Type B pancreatic cell (in vitro differentiated cells): ENCODE data around the gene FAXDC2. TPM values are rescaled to one million over a fixed set of nuclear protein-coding genes. Genes with fewer than 3 reads are reported as not detected.

Experiments
- DNase-seq: peaks from one replicate; pipeline ENCODE4 v3.0.0; 2021; ENCODE audit warnings: mixed read lengths; ENCODE audit not compliant: unreplicated experiment; ENCODE audit errors: extremely low spot score
- H3K27ac Mint-ChIP-seq: 2 replicates; pipeline ENCODE4 v1.8.0; 2021; ENCODE audit warnings: mild to moderate bottlenecking, mixed read lengths
- H3K27me3 Mint-ChIP-seq: 2 replicates; pipeline ENCODE4 v1.8.0; 2021; ENCODE audit warnings: mixed read lengths
- H3K36me3 Mint-ChIP-seq: 2 replicates; pipeline ENCODE4 v1.8.0; 2021; ENCODE audit warnings: mixed read lengths
- H3K4me1 Mint-ChIP-seq: one replicate; pipeline ENCODE4 v1.8.0; 2021; ENCODE audit warnings: mixed read lengths; ENCODE audit not compliant: unreplicated experiment
- H3K4me3 Mint-ChIP-seq: 2 replicates; pipeline ENCODE4 v1.8.0; 2021; ENCODE audit warnings: mild to moderate bottlenecking, mixed read lengths
- H3K9me3 Mint-ChIP-seq: 2 replicates; pipeline ENCODE4 v1.8.0; 2021; ENCODE audit warnings: mixed read lengths
- CTCF ChIP-seq: fragments of 200-600 bp; sonication (generic); conservative IDR thresholded peaks from 2 replicates; pipeline ENCODE4 v1.5.0; 2021; ENCODE audit warnings: antibody characterized with exemption, mild to moderate bottlenecking
- total RNA-seq: library from RNA; stranded (reverse); gene quantifications from 2 replicates; pipeline ENCODE4 v1.2.1, GENCODE V29; 2021; ENCODE audit warnings: low replicate concordance

Gene FAXDC2
- total RNA-seq, 1 donor from 2014 or later: 24.9 TPM

- Mint-ChIP-seq H3K27me3 (no peaks in the 10 kb centered on the region), H3K27ac (peak overlapping the region; percentile 95), H3K4me1 (peaks cover 26% of the 10 kb centered on the region), H3K9me3 (no peaks in the 10 kb centered on the region), H3K36me3 (no peaks in the 10 kb centered on the region), H3K4me3 (peak overlapping the region; percentile 94)
- no peak for TF ChIP-seq CTCF
- DNase-seq: no peak
Observed at GRCh38 chr5:154851351-154851750, 948 bp upstream of the FAXDC2 start.

- peak overlapping the region; percentile 94 for H3K4me3 Mint-ChIP-seq
- no peak for TF ChIP-seq CTCF
- peak overlapping the region; percentile 95 for H3K27ac Mint-ChIP-seq
- no peak for DNase-seq
- H3K36me3 Mint-ChIP-seq: no peaks in the 10 kb centered on the region
- H3K9me3 Mint-ChIP-seq: no peaks in the 10 kb centered on the region
- H3K27me3 Mint-ChIP-seq: no peaks in the 10 kb centered on the region
- peaks cover 32% of the 10 kb centered on the region for H3K4me1 Mint-ChIP-seq
Observed at GRCh38 chr5:154849791-154850201, 607 bp downstream of the FAXDC2 start.

- no peak for DNase-seq
- Mint-ChIP-seq H3K36me3 (no peaks in the 10 kb centered on the region), H3K4me1 (peaks cover 35% of the 10 kb centered on the region), H3K9me3 (no peaks in the 10 kb centered on the region), H3K27ac (peak overlapping the region; percentile 95), H3K27me3 (no peaks in the 10 kb centered on the region), H3K4me3 (peak overlapping the region; percentile 94)
- TF ChIP-seq CTCF: no peak
Observed at GRCh38 chr5:154849264-154849785, 1.1 kb downstream of the FAXDC2 start.

GRCh38 chr5:154844809-154845208 lies 5.6 kb downstream of the FAXDC2 start:
- Mint-ChIP-seq H3K9me3 (no peaks in the 10 kb centered on the region), H3K27me3 (no peaks in the 10 kb centered on the region), H3K27ac (no peak overlapping the region), H3K4me1 (peaks cover 24% of the 10 kb centered on the region), H3K36me3 (no peaks in the 10 kb centered on the region), H3K4me3 (no peak overlapping the region)
- no peak for DNase-seq
- TF ChIP-seq CTCF: no peak

- no peak for TF ChIP-seq CTCF
- Mint-ChIP-seq H3K9me3 (no peaks in the 10 kb centered on the region), H3K27me3 (no peaks in the 10 kb centered on the region), H3K27ac (no peak overlapping the region), H3K4me1 (peaks cover 17% of the 10 kb centered on the region), H3K36me3 (peaks cover 3% of the 10 kb centered on the region), H3K4me3 (no peak overlapping the region)
- no peak for DNase-seq
Observed at GRCh38 chr5:154842689-154843530, 7.5 kb downstream of the FAXDC2 start.
